ENCODE results near the gene ZNF280B.
"Not testable (repeated sequence)": the region's sequence is repeated elsewhere in the genome, so short reads cannot be mapped to it uniquely, and the experiment has no call there.

The ZNF280B gene

DNA sequence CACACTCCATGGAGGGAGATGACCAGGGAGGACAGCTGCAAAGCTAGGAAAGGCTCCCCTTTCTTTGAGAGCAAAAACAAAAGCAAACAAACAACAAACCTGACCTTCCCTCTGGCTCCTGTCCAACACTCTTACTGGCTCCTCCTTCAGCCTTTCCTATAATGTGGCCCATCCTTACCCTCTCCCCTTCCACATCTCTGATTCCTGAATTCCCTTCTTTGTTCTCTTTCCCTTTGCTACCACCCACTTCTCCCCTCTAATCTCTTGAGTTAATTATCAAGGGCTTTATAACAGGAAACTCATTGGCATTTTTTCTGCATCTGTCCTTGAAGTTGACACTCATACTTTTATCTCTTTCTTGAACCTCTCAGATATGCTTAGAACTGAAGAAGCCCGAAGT lies 56.3 kb downstream of the ZNF280B start:
- no peak overlapping the region for H3K27ac ChIP-seq
- TF ChIP-seq, protein P1, sequence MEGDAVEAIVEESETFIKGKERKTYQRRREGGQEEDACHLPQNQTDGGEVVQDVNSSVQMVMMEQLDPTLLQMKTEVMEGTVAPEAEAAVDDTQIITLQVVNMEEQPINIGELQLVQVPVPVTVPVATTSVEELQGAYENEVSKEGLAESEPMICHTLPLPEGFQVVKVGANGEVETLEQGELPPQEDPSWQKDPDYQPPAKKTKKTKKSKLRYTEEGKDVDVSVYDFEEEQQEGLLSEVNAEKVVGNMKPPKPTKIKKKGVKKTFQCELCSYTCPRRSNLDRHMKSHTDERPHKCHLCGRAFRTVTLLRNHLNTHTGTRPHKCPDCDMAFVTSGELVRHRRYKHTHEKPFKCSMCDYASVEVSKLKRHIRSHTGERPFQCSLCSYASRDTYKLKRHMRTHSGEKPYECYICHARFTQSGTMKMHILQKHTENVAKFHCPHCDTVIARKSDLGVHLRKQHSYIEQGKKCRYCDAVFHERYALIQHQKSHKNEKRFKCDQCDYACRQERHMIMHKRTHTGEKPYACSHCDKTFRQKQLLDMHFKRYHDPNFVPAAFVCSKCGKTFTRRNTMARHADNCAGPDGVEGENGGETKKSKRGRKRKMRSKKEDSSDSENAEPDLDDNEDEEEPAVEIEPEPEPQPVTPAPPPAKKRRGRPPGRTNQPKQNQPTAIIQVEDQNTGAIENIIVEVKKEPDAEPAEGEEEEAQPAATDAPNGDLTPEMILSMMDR (conservative IDR thresholded peaks at IDR 0.05): no peak
- TF ChIP-seq ZFX (IDR thresholded peaks at IDR 0.05): no peak

- no peak overlapping the region for H3K27ac ChIP-seq
- no peak for TF ChIP-seq ZFX (IDR thresholded peaks at IDR 0.05)
- TF ChIP-seq, protein P1 (conservative IDR thresholded peaks at IDR 0.05): no peak
Observed at GRCh38 chr22:22450343-22450839, 58.2 kb downstream of the ZNF280B start.

- H3K27ac ChIP-seq: no peak overlapping the region
Observed at GRCh38 chr22:22449819-22450218, 58.7 kb downstream of the ZNF280B start.

DNA sequence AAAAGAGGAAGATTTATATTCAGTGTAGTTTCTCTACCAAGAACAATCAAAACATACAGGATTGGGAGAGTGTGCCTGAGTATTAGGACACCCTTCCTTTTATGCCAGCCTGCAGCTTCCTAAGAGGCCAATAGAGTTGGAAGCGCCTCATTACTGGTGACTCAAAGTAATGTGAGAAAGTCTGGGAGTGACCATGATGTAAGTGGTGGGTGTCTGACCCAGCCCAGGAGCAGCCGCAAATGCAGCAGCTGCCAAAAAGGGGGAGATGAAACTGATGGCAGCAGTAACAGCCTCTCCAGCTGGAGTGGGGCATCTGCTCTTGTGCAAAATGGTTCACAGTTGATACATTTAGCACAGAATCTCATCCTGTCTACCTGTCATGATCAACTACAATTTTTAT lies 62.0 kb downstream of the ZNF280B start:
- TF ChIP-seq, protein P1 (conservative IDR thresholded peaks at IDR 0.05): no peak
- TF ChIP-seq ZFX (IDR thresholded peaks at IDR 0.05): no peak

More at GRCh38 chr22:22449819-22450218, 58.7 kb downstream of the ZNF280B start:
- no peak for TF ChIP-seq ZFX (IDR thresholded peaks at IDR 0.05)
- TF ChIP-seq, protein P1 (conservative IDR thresholded peaks at IDR 0.05): no peak

DNA sequence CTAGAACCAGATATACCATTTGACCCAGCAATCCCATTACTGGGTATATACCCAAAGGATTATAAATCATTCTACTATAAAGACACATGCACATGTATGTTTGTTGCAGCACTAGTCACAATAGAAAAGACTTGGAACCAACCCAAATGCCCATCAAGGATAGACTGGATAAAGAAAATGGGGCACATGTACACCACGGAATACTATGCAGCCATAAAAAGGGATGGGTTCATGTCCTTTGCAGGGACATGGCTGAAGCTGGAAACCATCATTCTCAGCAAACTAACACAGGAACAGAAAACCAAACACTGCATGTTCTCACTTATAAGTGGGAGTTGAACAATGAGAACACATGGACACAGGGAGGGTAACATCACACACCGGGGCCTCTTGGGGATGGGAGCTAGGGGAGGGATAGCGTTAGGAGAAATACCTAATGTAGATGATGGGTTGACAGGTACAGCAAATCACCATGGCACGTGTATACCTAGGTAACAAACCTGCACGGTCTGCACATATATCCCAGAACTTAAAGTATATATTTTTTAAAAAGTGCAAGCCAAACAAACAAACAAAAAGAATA lies 64.4 kb downstream of the ZNF280B start:
- H3K27ac ChIP-seq: not testable (repeated sequence)

More for the DNA sequence above, 62.0 kb downstream of the ZNF280B start:
- H3K27ac ChIP-seq: no peak overlapping the region

- no peak overlapping the region for H3K27ac ChIP-seq
- TF ChIP-seq, protein P1 (conservative IDR thresholded peaks at IDR 0.05): no peak
- no peak for TF ChIP-seq ZFX (IDR thresholded peaks at IDR 0.05)
Observed at GRCh38 chr22:22442928-22443709, 65.4 kb downstream of the ZNF280B start.

- not testable (repeated sequence) for H3K27ac ChIP-seq
Observed at GRCh38 chr22:22441626-22442025, 66.9 kb downstream of the ZNF280B start.

DNA sequence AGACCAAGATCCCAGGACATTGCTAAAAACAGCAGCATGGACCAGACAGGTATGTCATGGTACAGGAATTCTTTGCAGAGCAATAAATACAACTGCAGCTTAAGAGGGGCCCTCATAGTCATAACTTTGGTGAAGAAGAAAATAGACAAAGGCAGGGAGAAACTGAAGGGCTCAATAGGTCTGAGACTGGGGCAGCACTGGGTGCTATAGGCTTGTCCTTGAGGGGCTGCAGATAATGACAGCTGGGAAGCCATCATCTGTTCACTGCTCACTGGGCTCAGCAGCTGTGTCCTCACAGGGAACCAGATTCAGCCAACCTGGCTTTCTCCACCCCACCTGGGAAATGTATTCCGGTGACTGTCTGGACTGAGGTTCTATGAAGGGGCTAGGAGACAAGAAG lies 68.4 kb downstream of the ZNF280B start:
- H3K27ac ChIP-seq: no peak overlapping the region
- no peak for TF ChIP-seq ZFX (IDR thresholded peaks at IDR 0.05)
- TF ChIP-seq, protein P1 (conservative IDR thresholded peaks at IDR 0.05): no peak
